RCC 7860 (cell line): ENCODE measurements around the gene ABR.
"Not testable (repeated sequence)": the region's sequence is repeated elsewhere in the genome, so short reads cannot be mapped to it uniquely, and the experiment has no call there.

Experiments
- DNase-seq: peaks from one replicate; pipeline ENCODE4 v3.0.0-alpha.2; 2015; ENCODE audit warnings: low spot score
- FAIRE-seq: peaks from 2 replicates; lab custom pipeline; 2012; peaks lifted over from hg19 to GRCh38; lab: Jason Lieb, UNC

Gene ABR

DNA sequence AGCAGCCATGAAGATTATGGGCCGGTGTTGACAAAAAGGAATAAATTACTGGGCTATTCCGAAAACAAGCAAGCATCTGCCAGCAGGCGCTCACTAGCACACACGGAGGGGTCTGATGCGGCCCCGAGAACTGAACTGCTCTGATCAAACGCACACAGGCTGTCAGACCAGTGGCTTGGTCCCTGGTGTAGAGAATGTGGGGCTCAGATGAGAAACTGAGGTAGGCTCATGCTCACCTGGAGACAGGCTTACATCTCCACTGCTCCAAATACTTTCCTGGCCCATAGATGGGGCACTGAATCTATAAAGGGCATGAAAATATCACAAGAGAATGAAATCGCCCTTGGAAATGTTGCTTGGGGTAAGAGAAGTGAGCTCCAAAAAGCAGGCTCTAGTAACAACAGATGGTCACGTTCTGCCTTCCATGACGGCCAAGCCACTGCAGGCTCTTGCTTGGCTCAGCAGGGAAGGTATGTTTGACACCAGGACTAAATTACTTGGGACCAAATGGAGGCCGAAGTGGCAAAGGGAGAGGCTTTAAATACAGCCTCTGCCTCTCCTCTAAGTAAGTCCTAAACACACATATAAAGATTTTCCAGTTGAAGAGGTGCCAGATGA, 5.4 kb downstream of the ABR start:
- FAIRE-seq = no peak

DNA sequence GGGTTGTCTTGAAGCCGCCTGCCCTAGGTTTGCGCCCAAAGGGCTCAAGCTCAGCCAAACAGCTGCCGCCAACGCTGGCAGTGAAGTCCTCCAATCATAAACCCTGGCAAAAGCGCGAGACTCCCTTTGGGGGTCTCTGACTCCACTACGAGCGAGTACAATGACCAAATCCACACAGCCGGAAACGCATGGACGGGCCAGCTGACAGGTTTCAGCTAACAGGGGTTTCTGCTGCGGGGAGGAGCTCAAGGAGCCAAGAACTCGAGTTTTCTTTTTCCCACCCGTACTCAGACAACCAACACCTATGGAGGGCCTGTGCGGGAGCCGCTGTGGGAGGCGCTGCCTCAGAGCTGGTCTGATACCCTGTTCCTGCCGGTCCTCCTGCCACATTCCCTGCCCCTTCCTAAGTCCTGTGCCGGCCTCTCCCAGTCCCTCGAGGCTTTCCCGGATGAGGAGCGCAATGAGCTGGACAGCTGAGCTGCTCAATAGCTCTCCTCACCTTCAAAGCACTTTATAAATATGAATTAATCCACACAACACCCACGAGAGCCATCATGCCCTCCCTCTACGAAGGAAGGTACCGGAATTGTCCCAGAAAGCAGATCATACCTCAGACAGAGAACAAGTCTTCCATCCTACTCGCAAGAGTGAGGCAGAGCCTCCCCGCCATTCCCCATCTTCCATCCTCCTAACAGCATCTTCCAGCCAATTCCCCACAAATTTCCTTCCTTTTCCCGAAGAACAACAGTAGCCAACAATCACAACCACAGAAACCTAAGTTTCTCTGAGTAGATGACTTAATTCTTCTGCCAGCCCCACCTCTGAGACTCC, 6.1 kb downstream of the ABR start:
- DNase-seq (no peak), FAIRE-seq (no peak)

More for the DNA sequence above, 5.4 kb downstream of the ABR start:
- DNase-seq = no peak

DNA sequence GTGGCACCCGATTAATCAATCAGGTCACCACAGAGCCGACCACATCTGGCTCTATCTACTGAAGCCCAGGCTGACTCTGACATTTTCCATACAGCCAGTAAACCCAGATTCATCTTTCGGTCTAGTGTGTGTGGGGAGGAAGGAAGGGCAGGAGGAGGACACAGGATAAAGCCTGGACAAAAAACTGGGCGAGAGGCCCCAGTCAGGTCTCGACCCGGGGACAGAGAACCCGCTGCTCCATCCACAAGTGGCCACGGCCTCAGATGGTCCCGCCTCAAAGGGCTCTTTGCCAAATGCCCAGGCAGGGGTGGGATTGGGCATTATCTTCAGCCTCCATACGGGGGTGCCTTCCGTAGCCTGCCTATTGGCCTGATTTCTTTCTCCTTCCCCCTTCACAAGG, 7.8 kb downstream of the ABR start:
- no peak for DNase-seq
- no peak for FAIRE-seq

DNA sequence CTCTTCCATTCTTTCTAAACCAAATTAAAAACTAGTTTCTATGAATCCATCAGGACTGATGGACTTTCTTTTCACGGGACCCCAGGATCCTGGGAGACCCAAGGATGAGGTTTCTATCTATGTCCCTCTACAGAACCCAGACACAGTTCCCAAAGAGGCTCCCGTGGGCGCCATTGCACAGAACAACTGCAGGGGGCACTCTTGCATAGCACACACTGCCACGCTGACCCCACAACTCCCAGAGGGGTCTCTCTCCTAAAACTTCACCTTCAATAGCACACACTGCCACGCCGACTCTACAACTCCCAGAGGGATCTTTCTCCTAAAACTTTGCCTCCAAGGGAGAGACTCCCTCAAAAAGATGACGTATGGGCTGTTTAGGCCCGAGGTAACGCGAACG, 9.0 kb downstream of the ABR start:
- DNase-seq = no peak

DNA sequence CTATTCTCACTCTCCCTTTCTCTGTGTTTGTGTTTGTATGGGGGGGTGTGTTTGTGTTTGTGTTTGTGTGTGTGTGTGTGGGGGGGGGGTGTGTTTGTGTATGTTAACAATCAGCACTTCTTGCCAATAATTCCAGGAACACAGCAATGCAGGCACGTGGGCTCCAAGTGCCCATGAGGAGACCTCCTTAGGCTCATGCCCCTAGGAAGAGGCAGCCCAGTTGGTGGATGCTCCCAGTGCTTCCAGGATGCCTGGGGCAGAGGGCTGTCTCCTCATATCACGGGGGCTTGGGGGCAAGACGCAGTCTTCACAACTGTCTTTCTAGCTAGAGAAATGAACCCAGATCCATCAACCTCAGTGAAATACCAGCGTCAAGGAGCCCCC, 9.9 kb downstream of the ABR start:
- FAIRE-seq = no peak
- DNase-seq = no peak

More for the DNA sequence above, 9.0 kb downstream of the ABR start:
- no peak for FAIRE-seq

DNA sequence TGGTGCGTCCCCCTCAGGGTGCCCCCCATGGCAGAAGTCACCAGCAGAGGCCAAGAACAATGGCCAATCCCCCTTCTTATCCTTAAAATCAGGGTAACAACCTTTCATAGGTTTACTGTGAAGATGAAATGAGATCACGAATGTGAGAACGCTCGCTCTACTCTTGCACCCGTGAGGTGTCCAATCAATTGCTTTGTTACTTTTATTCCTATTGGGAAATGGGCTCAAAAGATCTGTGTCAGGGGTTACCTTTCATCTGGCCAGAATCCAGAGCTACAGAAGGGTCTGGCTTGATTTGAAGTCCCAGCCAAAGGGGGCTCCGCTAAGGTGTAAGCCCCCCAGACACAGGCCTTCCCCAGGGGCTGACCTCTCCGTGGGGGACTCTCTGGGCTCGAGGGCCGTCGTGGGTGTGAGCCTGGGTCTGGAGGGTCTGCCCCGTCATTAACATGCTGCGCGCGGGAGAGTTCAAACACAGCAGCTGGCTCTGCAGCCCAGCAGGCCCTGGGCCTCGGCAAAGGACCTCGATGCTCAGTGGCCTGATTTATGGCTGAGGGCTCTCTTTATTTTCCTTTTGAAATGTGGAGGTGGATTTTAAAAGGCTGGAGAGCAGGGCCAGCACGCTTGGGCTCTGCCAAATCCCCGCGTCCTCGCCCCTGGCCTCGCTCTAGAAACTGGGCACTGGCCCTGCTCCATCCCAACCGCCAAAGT, 10.4 kb downstream of the ABR start:
- FAIRE-seq (no peak), DNase-seq (no peak)

DNA sequence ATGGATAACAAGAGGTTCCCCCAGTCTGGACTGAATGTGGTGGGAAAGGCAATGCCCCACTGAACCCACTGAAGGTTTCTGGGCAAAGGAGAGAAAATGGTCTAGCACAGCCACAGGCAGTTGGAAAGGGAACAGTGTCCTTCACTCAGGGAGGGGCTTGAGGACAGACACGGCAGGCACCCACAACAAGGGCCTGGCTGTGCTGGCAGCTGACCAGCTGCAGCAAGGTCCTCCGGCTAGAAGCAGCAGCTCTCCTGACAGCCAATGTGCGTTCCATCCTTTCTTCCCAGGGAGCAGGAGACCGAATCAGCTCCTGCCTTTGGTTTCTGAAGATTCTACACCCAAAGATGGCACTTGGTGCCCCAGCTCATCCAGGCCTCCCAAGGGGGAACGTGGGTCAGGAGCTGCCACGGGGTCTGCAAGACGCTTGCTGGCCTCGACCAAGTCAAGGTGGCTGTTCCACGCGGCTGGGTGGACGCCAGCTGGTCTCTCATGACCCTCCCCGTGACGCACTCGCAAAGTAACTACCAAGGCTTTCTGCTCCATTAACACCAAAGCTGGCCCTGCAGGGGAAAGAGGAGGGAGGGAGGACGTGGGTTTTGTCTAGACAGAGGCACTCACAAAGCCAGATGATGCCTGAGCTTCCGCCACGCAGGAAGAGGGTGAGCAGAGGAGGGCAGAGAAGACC, 11.1 kb downstream of the ABR start:
- DNase-seq = no peak
- FAIRE-seq = no peak

DNA sequence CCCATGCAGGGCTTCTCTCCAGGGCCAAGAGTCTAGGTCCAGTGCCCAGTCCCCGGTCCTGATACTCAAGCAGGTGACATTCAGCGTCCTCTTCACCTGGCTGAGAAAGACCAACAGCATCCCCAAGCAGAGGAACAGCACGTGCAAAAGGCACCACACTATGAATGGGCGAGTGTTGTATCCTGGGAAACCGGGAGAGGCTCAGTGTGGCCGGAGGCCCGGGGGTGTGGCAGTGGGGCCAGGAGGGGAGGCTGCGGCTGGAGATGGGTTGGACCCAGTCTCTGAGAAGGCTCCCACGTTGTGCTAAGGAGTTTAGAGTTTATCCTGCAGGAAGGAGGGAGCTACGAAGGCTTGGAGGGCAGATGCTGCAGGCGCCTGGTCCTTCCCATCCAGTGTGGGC, 13.5 kb downstream of the ABR start:
- no peak for FAIRE-seq
- DNase-seq = no peak

DNA sequence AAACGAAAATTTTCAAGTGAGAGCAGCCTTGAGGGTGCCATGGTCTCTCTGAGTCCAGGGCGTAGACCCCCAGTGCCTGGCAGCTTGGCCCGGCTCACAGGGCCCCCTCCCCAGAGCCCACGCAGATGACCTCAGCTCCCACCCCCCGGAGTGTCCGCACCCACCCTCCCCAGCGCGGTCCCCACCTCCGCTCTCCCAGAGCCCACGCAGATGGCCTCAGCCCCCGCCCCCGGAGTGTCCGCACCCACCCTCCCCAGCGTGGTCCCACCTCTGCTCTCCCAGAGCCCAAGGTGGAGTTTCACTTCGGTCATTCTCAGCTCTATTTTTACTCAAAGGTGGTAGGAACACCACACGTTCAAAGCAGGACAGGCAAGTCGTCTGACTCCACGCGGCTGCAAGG, 13.9 kb downstream of the ABR start:
- no peak for FAIRE-seq
- no peak for DNase-seq

DNA sequence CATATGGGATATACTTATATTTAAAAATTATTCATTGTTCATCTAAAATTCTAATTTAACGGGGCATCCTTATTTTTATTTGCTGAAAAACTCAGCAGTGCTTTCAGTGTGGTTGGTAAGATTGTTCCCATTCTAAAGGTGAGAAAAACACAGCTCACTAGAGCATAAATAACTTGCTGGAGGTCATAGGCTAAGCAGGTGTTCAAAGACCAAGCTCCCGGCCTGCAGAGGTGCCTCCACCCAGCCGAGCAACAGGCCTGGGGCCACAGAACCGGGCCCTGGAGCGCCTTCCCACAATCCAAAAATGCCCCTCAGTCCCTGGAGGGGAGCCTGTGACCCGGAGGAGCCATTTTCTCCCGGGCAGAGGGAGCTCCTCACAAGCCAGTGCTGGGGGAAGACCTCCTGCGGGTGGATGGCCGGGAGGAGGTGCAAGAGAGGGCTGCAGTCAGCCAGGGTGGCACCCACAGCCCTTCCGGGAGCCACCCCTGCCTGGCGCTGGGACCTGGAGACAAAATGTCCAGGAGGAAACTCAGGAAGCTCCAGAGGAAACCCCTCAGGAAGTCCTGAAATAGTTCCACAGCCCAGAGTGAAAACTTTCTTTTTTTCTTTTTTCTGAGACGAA, 14.7 kb downstream of the ABR start:
- no peak for FAIRE-seq
- DNase-seq = no peak

DNA sequence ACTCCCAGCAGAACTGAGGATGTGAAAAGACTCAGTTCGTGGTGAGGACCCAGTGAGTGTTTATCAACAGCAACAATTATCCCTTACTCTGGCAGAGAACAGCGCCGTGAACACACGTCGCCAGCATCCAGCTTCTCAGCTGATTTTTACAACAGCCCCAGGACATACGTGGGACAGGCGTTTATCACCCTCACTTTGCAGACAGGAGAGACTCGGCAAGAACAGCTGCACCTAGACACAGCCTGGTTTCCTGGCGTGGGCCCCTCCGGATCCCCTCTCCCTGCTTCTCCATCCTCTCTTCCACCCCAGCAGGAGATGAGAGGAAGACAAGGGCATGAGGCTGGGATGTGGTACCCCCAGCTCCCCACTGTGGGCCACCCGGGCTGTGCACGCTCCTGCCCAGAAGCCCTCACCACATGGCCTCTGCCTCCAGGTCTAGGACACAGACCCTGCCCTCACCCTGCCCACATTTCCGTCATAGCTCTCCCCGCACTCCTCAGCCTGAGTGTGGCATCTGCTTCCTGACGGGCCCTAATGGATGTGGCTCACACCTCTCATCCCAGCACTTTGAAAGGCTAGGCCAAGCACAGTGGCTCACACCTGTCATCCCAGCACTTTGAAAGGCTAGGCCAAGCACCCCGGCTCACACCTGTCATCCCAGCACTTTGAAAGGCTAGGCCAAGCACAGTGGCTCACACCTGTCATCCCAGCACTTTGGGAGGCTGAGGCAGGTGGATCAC, 17.5 kb downstream of the ABR start:
- DNase-seq (no peak), FAIRE-seq (no peak)

DNA sequence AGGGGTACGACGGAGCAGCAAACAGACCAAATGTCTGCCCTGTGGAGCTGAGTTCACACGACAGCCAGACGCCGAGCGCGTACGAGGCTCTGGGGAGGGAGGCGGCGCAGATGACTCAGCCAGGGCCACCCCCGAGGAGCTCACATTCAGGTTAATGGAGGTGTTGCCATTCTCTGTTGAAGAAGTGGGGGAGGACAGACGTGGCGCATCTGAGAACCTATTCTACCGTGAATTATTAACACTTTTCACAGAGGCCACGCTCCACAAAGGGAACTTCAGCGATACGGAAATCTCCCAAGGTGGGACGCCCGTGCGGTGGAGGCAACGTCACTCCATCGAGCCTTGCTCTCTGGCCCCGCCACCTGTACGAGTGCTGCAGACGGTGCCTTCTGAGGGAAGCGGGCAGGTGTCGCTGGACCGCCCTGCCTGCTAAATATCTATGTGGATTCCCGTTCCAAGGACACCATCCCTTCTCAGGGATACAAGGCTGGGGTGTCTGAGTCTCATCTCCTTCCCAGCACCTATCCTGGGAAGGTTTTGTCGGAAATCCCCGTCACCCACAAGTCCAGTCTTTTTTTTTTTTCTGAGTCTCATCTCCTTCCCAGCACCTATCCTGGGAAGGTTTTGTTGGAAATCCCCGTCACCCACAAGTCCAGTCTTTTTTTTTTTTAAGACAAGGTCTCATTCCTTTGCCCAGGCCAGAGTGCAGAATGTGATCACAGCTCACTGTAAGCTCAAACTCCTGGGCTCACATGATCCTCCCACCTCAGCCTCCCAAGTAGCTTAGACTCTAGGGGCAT, 19.0 kb downstream of the ABR start:
- no peak for FAIRE-seq
- peak; percentile 23 for DNase-seq

DNA sequence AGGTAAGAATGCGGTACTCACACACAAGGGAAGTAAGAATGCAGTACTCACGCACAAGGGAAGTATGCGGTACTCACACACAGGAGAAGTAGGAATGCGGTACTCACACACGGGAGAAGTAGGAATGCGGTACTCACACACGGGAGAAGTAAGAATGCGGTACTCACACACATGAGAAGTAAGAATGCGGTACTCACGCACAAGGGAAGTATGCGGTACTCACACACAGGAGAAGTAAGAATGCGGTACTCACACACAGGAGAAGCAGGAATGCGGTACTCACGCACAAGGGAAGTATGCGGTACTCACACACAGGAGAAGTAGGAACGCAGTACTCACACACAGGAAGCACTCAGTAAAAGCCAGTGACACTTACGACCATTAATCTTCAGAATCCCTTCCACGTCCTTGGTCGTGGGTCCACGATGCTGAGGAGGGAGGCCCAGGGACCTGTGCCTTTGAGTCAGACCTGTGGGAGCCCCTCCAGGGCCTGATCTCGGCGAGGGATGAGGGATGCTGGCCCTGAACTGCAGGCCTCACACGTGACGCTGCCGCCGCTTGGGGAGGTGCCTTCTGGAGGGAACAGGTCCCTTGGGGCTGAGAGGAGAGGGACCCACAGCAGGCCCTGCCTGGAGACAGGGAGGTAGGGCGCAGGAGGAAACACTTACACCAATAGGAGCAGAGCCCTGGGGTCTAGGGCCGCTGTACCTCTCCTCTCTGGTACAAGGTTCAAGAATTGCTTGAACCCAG, 20.2 kb downstream of the ABR start:
- FAIRE-seq (no peak), DNase-seq (no peak)

DNA sequence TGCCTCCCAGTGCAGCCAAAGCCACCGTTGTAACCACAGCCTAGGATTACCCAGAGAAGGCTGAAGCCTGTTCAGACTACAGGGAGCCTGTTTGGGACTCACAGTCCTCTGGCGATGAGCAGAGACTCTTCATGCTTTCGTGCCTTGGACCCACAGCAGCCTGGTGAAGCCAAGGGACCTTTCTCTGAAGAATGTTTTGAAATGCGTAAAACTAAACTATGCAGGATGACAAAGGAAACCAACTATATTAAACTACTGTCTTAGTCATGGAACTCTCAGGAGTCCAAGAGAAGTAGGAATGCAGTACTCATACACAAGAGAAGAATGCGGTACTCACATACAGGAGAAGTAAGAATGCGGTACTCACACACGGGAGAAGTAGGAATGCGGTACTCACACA, 20.9 kb downstream of the ABR start:
- FAIRE-seq (no peak), DNase-seq (no peak)

DNA sequence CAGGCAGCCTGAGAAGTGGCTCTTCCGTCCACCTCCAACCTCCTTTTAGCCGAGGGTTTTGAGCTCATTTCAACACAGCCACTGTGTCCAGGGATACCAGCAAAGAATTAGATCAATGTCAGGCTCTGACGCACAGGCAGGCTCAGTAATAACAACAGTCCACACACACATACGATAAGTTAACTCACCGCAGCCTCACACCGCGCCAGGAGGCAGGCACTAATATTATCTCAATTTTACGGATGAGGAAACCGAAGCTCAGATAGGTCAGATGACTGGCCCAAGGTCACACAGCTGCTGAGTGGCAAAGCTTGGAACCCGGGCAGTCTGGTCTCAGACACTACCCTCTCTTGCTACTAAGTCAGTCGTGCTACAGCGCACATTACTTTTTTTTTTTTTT, 22.9 kb downstream of the ABR start:
- peak; percentile 6 for DNase-seq
- no peak for FAIRE-seq

DNA sequence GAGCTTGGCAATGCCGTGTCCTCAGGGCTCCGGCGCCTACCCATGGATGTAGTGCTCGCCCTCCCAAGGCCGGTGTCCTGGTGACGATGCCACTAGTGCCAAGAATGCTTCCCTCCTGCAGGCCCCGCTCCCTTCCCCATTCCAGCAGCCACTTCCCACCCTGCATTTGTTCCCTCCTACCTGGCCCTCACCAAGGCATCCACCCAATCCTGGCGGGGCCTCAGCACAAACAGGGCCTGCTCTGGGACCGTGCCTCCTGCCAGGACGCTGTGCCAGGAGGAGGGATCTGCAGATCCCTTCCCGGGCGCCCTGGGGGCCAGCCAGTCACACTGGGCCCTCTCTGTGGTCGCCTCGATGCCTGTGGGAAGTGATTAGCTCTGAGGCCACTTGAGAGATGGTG, 25.1 kb downstream of the ABR start:
- FAIRE-seq (no peak), DNase-seq (no peak)

DNA sequence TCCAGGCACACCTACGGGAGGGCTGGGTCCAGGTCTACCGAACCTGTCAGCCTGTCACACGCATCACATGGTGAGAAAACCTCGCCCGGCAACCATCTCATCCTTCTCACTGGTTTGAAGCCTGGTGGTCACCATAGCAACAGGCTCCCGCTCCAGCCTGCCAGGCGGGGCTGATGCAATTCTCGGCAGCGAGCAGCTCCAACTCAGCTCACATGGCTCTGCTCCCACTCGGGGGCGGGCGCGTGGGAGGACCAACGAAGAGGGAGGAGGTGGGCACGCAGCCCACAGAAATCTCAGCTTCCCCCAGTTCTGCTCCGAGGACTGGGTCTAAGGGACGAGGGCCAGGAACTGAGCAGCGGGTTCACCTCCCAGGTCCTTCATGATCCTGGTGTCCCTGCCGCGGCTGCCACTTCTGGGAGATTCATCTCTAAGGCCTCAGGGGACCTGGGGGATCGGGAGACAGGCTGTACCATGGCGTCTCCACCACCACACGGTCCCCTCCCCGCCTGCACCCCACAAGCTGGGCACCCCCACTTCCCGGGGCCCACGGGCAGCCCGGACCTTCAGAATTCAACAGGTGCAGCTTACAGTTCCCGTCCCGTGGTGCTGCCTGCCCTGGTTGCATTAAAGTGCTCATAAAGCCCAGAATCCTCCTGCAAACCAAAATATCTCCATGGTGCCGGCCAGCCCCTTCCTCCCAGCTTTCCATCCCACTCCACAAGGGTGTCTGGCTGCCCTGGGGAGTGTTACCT, 25.8 kb downstream of the ABR start:
- DNase-seq (peak; percentile 9), FAIRE-seq (no peak)

DNA sequence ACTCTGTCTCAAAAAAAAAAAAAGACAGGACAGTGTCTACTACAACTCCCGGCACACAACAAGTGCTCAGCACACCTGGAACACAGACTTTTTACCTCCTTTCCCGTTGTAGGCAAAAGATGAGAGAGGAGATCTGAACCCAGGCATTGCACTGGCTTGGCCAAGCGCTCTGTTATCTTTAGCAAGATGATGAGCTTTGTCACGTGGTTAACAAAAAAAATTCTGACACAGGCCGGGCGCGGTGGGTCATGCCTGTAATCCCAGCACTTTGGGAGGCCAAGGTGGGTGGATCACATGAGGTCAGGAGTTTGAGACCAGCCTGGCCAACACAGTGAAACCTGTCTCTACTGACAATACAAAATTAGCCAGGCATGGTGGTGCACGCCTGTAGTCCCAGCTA, 27.2 kb downstream of the ABR start:
- FAIRE-seq, DNase-seq: not testable (repeated sequence)
